Stimulated activated CD4-positive, alpha-beta T cell treated with anti-CD3 and anti-CD28 coated beads, TNF-alpha, amount 100 ng/mL, for 24 hours (primary cell): Measurements from ENCODE around the gene ZNF217.
"Not testable (repeated sequence)": the region's sequence is repeated elsewhere in the genome, so short reads cannot be mapped to it uniquely, and the experiment has no call there.

Source experiments
- DNase-seq, 3 experiments: peaks; one replicate each; pipeline ENCODE4 v3.0.0-alpha.2; 2020; ENCODE audit warnings: low read depth in 3 of 3

The ZNF217 gene

GRCh38 chr20:53532654-53533312, 60.9 kb downstream of the ZNF217 start:
- not testable (repeated sequence) for DNase-seq

DNA sequence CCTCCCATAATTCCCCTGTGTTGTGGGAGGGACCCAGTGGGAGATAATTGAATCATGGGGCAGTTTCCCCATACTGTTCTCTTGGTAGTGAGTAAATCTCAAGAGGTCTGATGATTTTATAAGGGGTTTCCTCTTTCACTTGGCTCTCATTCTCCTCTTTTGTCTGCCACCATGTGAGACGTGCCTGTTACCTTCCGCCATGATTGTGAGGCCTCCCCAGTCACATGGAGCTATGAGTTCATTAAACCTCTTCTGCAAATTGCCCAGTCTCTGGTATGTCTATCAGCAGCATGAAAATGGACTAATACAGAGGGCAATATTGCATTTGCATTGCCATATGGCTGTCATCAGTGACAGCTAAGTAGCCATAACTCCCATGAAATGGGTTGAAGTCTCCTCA, 63.2 kb downstream of the ZNF217 start:
- DNase-seq, result no peak

DNA sequence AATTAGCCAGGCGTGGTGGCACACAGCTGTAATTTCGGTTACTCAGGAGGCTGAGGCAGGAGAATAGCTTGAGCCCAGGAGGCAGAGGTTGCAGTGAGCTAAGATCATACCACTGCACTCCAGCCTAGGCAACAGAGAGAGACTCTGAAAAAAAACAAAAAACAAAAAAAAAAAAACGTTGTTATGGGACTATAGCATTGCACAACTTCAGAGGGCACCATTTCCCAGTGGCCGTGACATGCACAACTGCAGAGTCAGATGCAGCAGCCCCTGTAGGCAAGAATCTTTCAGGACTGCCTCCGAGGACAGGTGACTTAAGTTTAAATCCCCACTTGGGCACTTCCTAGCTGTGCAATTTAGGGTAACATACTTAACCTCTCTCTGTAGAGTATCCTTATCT, 64.0 kb downstream of the ZNF217 start:
- no peak for DNase-seq

DNA sequence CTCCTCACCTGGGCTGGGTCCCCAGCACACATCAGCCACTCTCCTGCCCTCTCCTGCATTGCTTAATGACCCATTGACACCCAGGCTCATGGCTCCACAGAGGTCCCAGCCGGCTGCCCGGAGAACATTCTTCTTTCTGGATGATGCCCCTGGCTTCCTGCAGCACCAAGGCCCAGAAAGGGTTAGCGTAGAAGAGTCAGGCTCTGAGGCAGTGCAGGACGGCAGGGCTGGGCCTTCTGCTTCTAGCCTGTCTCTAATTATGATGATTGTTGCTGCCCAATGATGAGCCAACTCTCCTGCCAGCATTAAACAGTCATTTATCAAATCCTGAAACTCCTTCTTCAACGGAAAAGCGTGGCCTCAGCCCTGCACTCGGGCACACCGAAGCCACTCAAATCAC, 66.4 kb downstream of the ZNF217 start:
- DNase-seq, result no peak

- DNase-seq, result no peak
Measured at GRCh38 chr20:53524589-53525312, 68.9 kb downstream of the ZNF217 start.

GRCh38 chr20:53523615-53524014, 70.0 kb downstream of the ZNF217 start:
- DNase-seq, result not testable (repeated sequence)

DNA sequence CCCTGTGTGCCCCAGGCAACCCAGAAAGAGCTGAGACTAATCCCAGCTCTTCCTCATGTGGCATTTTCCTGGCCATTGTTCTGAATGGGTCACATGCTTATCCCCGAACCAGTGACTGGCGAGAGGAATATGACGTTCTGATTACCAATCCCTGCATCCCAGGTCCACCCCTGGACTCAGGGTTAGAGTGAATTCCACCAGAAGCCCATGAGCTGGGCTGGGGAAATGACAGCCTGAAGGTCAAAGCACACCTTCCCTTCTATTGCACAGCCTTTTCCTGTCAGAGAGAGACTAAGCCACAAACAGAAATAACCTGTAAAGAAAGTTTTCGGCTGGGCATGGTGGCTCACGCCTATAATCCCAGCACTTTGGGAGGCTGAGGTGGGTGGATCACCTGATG, 70.9 kb downstream of the ZNF217 start:
- DNase-seq, result no peak

DNA sequence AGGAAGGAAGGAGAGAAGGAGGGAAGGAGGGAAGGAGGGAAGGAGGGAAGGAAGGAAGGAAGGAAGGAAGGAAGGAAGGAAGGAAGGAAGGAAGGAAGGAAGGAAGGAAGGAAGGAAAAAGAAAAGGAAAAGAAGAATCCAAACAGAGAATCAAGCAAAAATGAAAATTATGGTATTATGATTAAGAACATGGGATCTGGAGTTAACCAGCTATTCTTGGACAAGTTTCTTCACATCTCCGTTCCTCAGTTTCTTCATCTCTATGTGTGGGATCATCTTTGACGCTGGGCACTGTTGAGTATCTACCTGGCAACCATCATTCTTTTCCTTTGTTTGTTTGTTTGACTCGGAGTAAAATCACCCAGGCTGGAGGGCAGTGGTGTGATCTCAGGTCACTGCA, 71.6 kb downstream of the ZNF217 start:
- DNase-seq, result no peak

DNA sequence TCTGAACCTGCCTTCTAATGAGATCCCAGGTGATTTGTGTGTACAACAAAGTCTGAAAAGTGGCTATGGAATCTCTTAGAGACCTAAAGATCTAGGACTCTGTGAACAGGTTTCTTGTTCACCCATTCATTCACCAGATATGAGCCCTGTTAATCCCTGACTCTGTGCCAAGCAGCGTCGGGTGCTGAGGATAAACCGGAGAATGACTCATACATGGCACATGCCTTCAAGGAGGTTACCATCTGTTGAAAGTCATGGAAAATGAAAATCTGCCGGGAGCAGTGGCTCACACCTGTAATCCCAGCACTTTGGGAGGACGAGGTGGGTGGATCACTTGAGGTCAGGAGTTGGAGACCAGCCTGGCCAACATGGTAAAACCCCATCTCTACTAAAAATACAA, 72.2 kb downstream of the ZNF217 start:
- DNase-seq, result not testable (repeated sequence)

DNA sequence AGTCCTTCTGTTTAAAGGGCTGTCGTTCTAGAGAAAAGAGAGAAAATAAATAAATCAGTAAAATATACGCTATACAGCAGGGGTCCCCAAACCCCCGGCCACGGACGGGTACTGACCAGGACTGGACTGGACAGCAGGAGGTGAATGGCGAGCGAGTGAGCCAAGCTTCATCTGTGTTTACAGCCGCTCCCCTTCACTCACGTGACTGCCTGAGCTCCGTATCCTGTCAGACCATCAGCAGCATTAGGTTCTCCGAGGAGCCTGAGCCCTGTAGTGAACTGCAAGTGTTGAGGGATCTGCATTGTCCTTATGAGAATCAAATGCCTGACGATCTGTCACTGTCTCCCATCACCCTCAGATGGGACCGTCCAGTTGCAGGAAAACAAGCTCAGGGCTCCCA, 76.5 kb downstream of the ZNF217 start:
- no peak for DNase-seq
